Measurements from ENCODE around the gene XXYLT1. TPM values are rescaled to one million over a fixed set of nuclear protein-coding genes. Genes with fewer than 3 reads are reported as not detected.

XXYLT1 gene
- total RNA-seq, 4 donors from 2014 or later, result 5.4 to 18.2 (median 6.9) TPM

- no peak overlapping the region for H3K27ac ChIP-seq
- H3K4me3 ChIP-seq, result no peak overlapping the region
- no peaks in the 10 kb centered on the region for H3K4me1 ChIP-seq
- H3K27me3 ChIP-seq, result no peaks in the 10 kb centered on the region
- H3K36me3 ChIP-seq, result no peaks in the 10 kb centered on the region
- H3K9me3 ChIP-seq, result no peaks in the 10 kb centered on the region
- no peak for TF ChIP-seq POLR2A (IDR thresholded peaks at IDR 0.05)
- TF ChIP-seq, protein P1, sequence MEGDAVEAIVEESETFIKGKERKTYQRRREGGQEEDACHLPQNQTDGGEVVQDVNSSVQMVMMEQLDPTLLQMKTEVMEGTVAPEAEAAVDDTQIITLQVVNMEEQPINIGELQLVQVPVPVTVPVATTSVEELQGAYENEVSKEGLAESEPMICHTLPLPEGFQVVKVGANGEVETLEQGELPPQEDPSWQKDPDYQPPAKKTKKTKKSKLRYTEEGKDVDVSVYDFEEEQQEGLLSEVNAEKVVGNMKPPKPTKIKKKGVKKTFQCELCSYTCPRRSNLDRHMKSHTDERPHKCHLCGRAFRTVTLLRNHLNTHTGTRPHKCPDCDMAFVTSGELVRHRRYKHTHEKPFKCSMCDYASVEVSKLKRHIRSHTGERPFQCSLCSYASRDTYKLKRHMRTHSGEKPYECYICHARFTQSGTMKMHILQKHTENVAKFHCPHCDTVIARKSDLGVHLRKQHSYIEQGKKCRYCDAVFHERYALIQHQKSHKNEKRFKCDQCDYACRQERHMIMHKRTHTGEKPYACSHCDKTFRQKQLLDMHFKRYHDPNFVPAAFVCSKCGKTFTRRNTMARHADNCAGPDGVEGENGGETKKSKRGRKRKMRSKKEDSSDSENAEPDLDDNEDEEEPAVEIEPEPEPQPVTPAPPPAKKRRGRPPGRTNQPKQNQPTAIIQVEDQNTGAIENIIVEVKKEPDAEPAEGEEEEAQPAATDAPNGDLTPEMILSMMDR (IDR thresholded peaks at IDR 0.05), result no peak
- DNase-seq, result peak in 1 of 3 donors; percentile 17
Measured at GRCh38 chr3:195021692-195022091, 249.3 kb downstream of the XXYLT1 start.

GRCh38 chr3:195020921-195021320 is 250.0 kb downstream of the XXYLT1 start:
- DNase-seq, result peak in 1 of 3 donors; percentile 15
- no peaks in the 10 kb centered on the region for H3K4me1 ChIP-seq
- H3K9me3 ChIP-seq, result no peaks in the 10 kb centered on the region
- H3K4me3 ChIP-seq, result no peak overlapping the region
- no peaks in the 10 kb centered on the region for H3K27me3 ChIP-seq
- H3K36me3 ChIP-seq, result no peaks in the 10 kb centered on the region
- H3K27ac ChIP-seq, result no peak overlapping the region
- no peak for TF ChIP-seq POLR2A (IDR thresholded peaks at IDR 0.05)
- TF ChIP-seq, protein P1 (IDR thresholded peaks at IDR 0.05), result no peak

DNA sequence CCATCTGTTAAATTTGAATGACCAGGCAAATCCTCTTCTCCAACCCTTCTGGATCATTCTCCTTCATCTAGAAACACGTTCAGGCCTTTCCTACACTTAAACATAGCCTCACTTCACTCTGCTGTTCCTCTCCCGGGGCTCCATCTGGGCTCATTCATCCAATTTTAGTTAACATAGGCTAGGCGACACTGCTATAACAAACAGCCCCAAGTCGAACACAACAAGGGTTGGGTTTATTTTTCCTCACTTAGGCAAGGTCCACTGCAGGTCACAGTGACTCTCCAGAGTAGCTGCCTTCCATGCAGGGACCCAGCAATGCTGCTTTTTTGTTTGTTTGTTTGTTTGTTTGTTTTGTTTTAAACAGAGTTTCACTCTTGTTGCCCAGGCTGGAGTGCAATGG is 250.8 kb downstream of the XXYLT1 start:
- Histone ChIP-seq H3K27ac (no peak overlapping the region), H3K27me3 (no peaks in the 10 kb centered on the region), H3K4me3 (no peak overlapping the region), H3K4me1 (no peaks in the 10 kb centered on the region), H3K36me3 (no peaks in the 10 kb centered on the region), H3K9me3 (no peaks in the 10 kb centered on the region)
- no peak for DNase-seq
- no peak for TF ChIP-seq POLR2A (IDR thresholded peaks at IDR 0.05)
- TF ChIP-seq, protein P1 (IDR thresholded peaks at IDR 0.05), result no peak

GRCh38 chr3:195019335-195019734 is 251.6 kb downstream of the XXYLT1 start:
- H3K27ac ChIP-seq, result no peak overlapping the region
- H3K4me1 ChIP-seq, result no peaks in the 10 kb centered on the region
- no peak for DNase-seq
- H3K4me3 ChIP-seq, result no peak overlapping the region
- no peaks in the 10 kb centered on the region for H3K9me3 ChIP-seq
- no peak for TF ChIP-seq POLR2A (IDR thresholded peaks at IDR 0.05)
- TF ChIP-seq, protein P1 (IDR thresholded peaks at IDR 0.05), result no peak
- no peaks in the 10 kb centered on the region for H3K36me3 ChIP-seq
- no peaks in the 10 kb centered on the region for H3K27me3 ChIP-seq

Small RNA genes within 50 kb of the gene (small RNA-seq; reads per million reads assigned to genes)
- 0 reads per million in 2 donors for gene MIR3137
- gene RN7SL36P, result 0 reads per million in 2 donors
- 0 reads per million in 2 donors for gene RNU6-25P

Other genes starting within 250 kb of the XXYLT1 start
- 10 to 100 TPM; 63.7 to 96.6 (median 65.9) TPM for gene ACAP2, start 171.9 kb upstream of the XXYLT1 start, total RNA-seq